GM21825 (cell line): Measurements from ENCODE around the gene MYO15B.

ENCODE experiments used
- ATAC-seq: cut with Tn5 transposase; IDR thresholded peaks from one replicate; pipeline ENCODE4 v1.9.1; 2021; ENCODE audit warnings: mild to moderate bottlenecking, moderate library complexity; ENCODE audit not compliant: unreplicated experiment

MYO15B gene

GRCh38 chr17:75601057-75601987, 13.7 kb downstream of the MYO15B start:
- ATAC-seq, result no peak

- ATAC-seq, result no peak
These were observed 15.0 kb downstream of the MYO15B start for GRCh38 chr17:75602644-75603043.

GRCh38 chr17:75603123-75603522, 15.5 kb downstream of the MYO15B start:
- ATAC-seq, result no peak

GRCh38 chr17:75604034-75604695, 16.6 kb downstream of the MYO15B start:
- no peak for ATAC-seq

- ATAC-seq, result no peak
These were observed 18.2 kb downstream of the MYO15B start for GRCh38 chr17:75605790-75606189.

GRCh38 chr17:75607086-75607485, 19.5 kb downstream of the MYO15B start:
- ATAC-seq, result no peak

GRCh38 chr17:75610103-75610984, 22.7 kb downstream of the MYO15B start:
- no peak for ATAC-seq

GRCh38 chr17:75611851-75612429, 24.3 kb downstream of the MYO15B start:
- ATAC-seq, result no peak

GRCh38 chr17:75612906-75613626, 25.5 kb downstream of the MYO15B start:
- ATAC-seq, result no peak

GRCh38 chr17:75614006-75614405, 26.4 kb downstream of the MYO15B start:
- ATAC-seq, result no peak

- no peak for ATAC-seq
These were observed 27.1 kb downstream of the MYO15B start for GRCh38 chr17:75614556-75615270.

- no peak for ATAC-seq
These were observed 27.7 kb downstream of the MYO15B start for GRCh38 chr17:75615301-75615700.

- no peak for ATAC-seq
These were observed 29.0 kb downstream of the MYO15B start for GRCh38 chr17:75616521-75617122.

GRCh38 chr17:75617218-75617617, 29.6 kb downstream of the MYO15B start:
- no peak for ATAC-seq

GRCh38 chr17:75617675-75618074, 30.1 kb downstream of the MYO15B start:
- no peak for ATAC-seq

GRCh38 chr17:75619506-75620431, 32.2 kb downstream of the MYO15B start:
- no peak for ATAC-seq

- no peak for ATAC-seq
These were observed 33.9 kb downstream of the MYO15B start for GRCh38 chr17:75621489-75621888.

GRCh38 chr17:75622076-75622475, 34.5 kb downstream of the MYO15B start:
- no peak for ATAC-seq
